DOHH2 (cell line): ENCODE results near the gene C14orf180.

Source experiments
- CTCF ChIP-seq: fragments of 200-600 bp; sonication (generic); IDR thresholded peaks from one replicate; pipeline ENCODE4 v1.5.1; 2014; ENCODE audit warnings: antibody characterized with exemption, mild to moderate bottlenecking, low read depth, low read length; ENCODE audit not compliant: poor library complexity, severe bottlenecking
- EZH2phosphoT487 ChIP-seq: fragments of 200-600 bp; sonication (generic); IDR thresholded peaks from 2 replicates; pipeline ENCODE4 v1.6.1; 2017; ENCODE audit warnings: borderline replicate concordance, mild to moderate bottlenecking, antibody characterized with exemption, low read length, moderate library complexity, mixed read lengths

DNA sequence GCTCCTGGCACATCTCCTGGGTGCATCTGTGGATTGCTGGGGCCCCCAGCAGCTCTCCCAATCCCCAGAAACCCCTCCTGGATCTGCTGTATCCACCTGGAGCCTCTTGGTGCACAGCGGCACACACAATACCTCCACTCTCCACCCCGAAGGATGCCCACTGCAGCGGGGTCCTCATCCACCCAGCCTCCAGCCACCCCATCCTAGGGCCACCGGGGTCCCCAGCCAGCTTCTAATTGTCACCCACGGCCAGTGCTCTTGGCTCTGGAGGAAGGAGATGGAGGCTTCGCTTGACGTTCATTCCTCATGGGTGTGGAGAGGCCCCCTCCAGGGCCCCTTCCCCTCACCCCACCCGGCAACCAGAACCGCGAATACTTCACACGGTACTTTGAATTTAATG lies 56.6 kb downstream of the C14orf180 start:
- TF ChIP-seq CTCF (no peak), EZH2phosphoT487 (no peak)
